ENCODE results near the gene ZNF592. TPM values are rescaled to one million over a fixed set of nuclear protein-coding genes. Genes with fewer than 3 reads are reported as not detected.
A peak's percentile ranks its signal among the peaks of the same experiment; 100 is the strongest.

ZNF592 gene
- total RNA-seq, 1 donor from 2014 or later, result 42.3 TPM

GRCh38 chr15:84817466-84818081 lies 69.2 kb downstream of the ZNF592 start:
- no peak overlapping the region for H3K27ac Mint-ChIP-seq (ENCODE audit: unreplicated experiment)
- H3K36me3 Mint-ChIP-seq (ENCODE audit: unreplicated experiment), result peaks cover 3% of the 10 kb centered on the region
- peaks cover 6% of the 10 kb centered on the region for H3K9me3 Mint-ChIP-seq (ENCODE audit: unreplicated experiment)
- peak overlapping the region; percentile 65 for H3K4me3 Mint-ChIP-seq (ENCODE audit: unreplicated experiment)
- TF ChIP-seq CTCF (IDR thresholded peaks at IDR 0.05; ENCODE audit: partially characterized antibody, unreplicated experiment), result no peak
- peaks cover 12% of the 10 kb centered on the region for H3K27me3 Mint-ChIP-seq (ENCODE audit: unreplicated experiment)
- DNase-seq, result no peak
- H3K4me1 Mint-ChIP-seq (ENCODE audit: low read depth, unreplicated experiment), result peaks cover 30% of the 10 kb centered on the region

- Mint-ChIP-seq H3K4me1 (ENCODE audit: low read depth, unreplicated experiment) (peaks cover 40% of the 10 kb centered on the region), H3K27me3 (ENCODE audit: unreplicated experiment) (peaks cover 12% of the 10 kb centered on the region), H3K36me3 (ENCODE audit: unreplicated experiment) (peaks cover 3% of the 10 kb centered on the region), H3K9me3 (ENCODE audit: unreplicated experiment) (peaks cover 9% of the 10 kb centered on the region), H3K27ac (ENCODE audit: unreplicated experiment) (peak overlapping the region; percentile 48), H3K4me3 (ENCODE audit: unreplicated experiment) (peak overlapping the region; percentile 65)
- no peak for DNase-seq
- TF ChIP-seq CTCF (IDR thresholded peaks at IDR 0.05; ENCODE audit: partially characterized antibody, unreplicated experiment), result no peak
Observed at GRCh38 chr15:84818261-84819131, 70.1 kb downstream of the ZNF592 start.

- no peak for DNase-seq
- Mint-ChIP-seq H3K27ac (ENCODE audit: unreplicated experiment) (no peak overlapping the region), H3K4me3 (ENCODE audit: unreplicated experiment) (no peak overlapping the region), H3K36me3 (ENCODE audit: unreplicated experiment) (peaks cover 3% of the 10 kb centered on the region), H3K9me3 (ENCODE audit: unreplicated experiment) (peaks cover 9% of the 10 kb centered on the region), H3K27me3 (ENCODE audit: unreplicated experiment) (peaks cover 12% of the 10 kb centered on the region), H3K4me1 (ENCODE audit: low read depth, unreplicated experiment) (peaks cover 45% of the 10 kb centered on the region)
- peak; percentile 15 for TF ChIP-seq CTCF (IDR thresholded peaks at IDR 0.05; ENCODE audit: partially characterized antibody, unreplicated experiment)
Observed at GRCh38 chr15:84819291-84819768, 70.9 kb downstream of the ZNF592 start.

- H3K27me3 Mint-ChIP-seq (ENCODE audit: unreplicated experiment), result peaks cover 12% of the 10 kb centered on the region
- H3K9me3 Mint-ChIP-seq (ENCODE audit: unreplicated experiment), result peaks cover 7% of the 10 kb centered on the region
- H3K27ac Mint-ChIP-seq (ENCODE audit: unreplicated experiment), result no peak overlapping the region
- peaks cover 3% of the 10 kb centered on the region for H3K36me3 Mint-ChIP-seq (ENCODE audit: unreplicated experiment)
- DNase-seq, result no peak
- H3K4me1 Mint-ChIP-seq (ENCODE audit: low read depth, unreplicated experiment), result peaks cover 45% of the 10 kb centered on the region
- H3K4me3 Mint-ChIP-seq (ENCODE audit: unreplicated experiment), result no peak overlapping the region
- no peak for TF ChIP-seq CTCF (IDR thresholded peaks at IDR 0.05; ENCODE audit: partially characterized antibody, unreplicated experiment)
Observed at GRCh38 chr15:84819791-84820190, 71.4 kb downstream of the ZNF592 start.
